Hepatocyte (in vitro differentiated cells): Measurements from ENCODE around the gene ETFBKMT. TPM values are rescaled to one million over a fixed set of nuclear protein-coding genes. Genes with fewer than 3 reads are reported as not detected.

Experiments used
- DNase-seq: peaks from one replicate; pipeline ENCODE4 v3.0.0-alpha.2; 2016; ENCODE audit warnings: low spot score
- H2AFZ ChIP-seq: fragments of 200-600 bp; sonication (generic); 2 replicates; pipeline ENCODE4 v1.6.0; 2016; ENCODE audit warnings: antibody characterized with exemption, mild to moderate bottlenecking
- H3K27ac ChIP-seq: fragments of 200-600 bp; sonication (generic); 2 replicates; pipeline ENCODE4 v1.5.1; 2016; ENCODE audit warnings: mild to moderate bottlenecking
- H3K27me3 ChIP-seq: fragments of 200-600 bp; sonication (generic); 2 replicates; pipeline ENCODE4 v1.6.1; 2016
- H3K36me3 ChIP-seq: fragments of 200-600 bp; sonication (generic); replicated peaks from 2 replicates; pipeline ENCODE4 v1.5.1; 2016; ENCODE audit warnings: low read depth; ENCODE audit not compliant: insufficient read depth
- H3K4me1 ChIP-seq: fragments of 200-600 bp; sonication (generic); 2 replicates; pipeline ENCODE4 v1.5.1; 2016; ENCODE audit warnings: mild to moderate bottlenecking, moderate library complexity; ENCODE audit not compliant: insufficient read depth
- H3K4me2 ChIP-seq: fragments of 200-600 bp; sonication (generic); 2 replicates; pipeline ENCODE4 v1.6.0; 2016
- H3K4me3 ChIP-seq: fragments of 200-600 bp; sonication (generic); 2 replicates; pipeline ENCODE4 v1.5.1; 2016; ENCODE audit warnings: mild to moderate bottlenecking
- H3K79me2 ChIP-seq: fragments of 200-600 bp; sonication (generic); 2 replicates; pipeline ENCODE4 v1.6.0; 2017; ENCODE audit warnings: mild to moderate bottlenecking
- H3K9me2 ChIP-seq: fragments of 200-600 bp; sonication (generic); replicated peaks from 2 replicates; pipeline ENCODE4 v1.6.0; 2017; ENCODE audit warnings: mild to moderate bottlenecking; ENCODE audit not compliant: insufficient read depth
- H3K9me3 ChIP-seq: fragments of 200-600 bp; sonication (generic); 2 replicates; pipeline ENCODE4 v1.5.1; 2016; ENCODE audit warnings: low read depth, mild to moderate bottlenecking
- H4K20me1 ChIP-seq: fragments of 200-600 bp; sonication (generic); 2 replicates; pipeline ENCODE4 v1.6.0; 2016; ENCODE audit warnings: mild to moderate bottlenecking; ENCODE audit not compliant: insufficient read depth, poor library complexity, severe bottlenecking
- EZH2 ChIP-seq: fragments of 200-600 bp; sonication (generic); IDR thresholded peaks from 2 replicates; pipeline ENCODE4 v1.6.1; 2016; ENCODE audit warnings: antibody characterized with exemption, mild to moderate bottlenecking, borderline replicate concordance
- EZH2phosphoT487 ChIP-seq: fragments of 200-600 bp; sonication (generic); IDR thresholded peaks from one replicate; pipeline ENCODE4 v1.6.1; 2018; ENCODE audit warnings: antibody characterized with exemption, mild to moderate bottlenecking, low read depth, moderate library complexity; ENCODE audit not compliant: unreplicated experiment, severe bottlenecking
- WGBS: methylation state at CpG from one replicate; pipeline ENCODE4 v1.1.6; 2016; ENCODE audit warnings: low lambda C conversion rate; ENCODE audit errors: missing lambda C conversion rate; 5-methylcytosine and 5-hydroxymethylcytosine counted together
- polyA plus RNA-seq: library from polyadenylated mRNA; unstranded; fragments of >200 nt; fragmentation: Nextera tagmentation; extraction: Ambion mirVana; gene quantifications from 2 replicates; pipeline ENCODE4 v1.2.1, GENCODE V29; 2016
- total RNA-seq: library from RNA; depleted of rRNA; stranded (reverse); fragments of >200 nt; gene quantifications from 2 replicates; pipeline ENCODE4 v1.2.3, GENCODE V29; 2014
- TF ChIP-seq, protein P1 (sequence below): fragments of 200-600 bp; sonication (generic); IDR thresholded peaks from 2 replicates; pipeline ENCODE4 v1.5.1; 2016; ENCODE audit warnings: antibody characterized with exemption, mild to moderate bottlenecking; ENCODE audit not compliant: poor library complexity

The ETFBKMT gene
- total and polyA plus RNA-seq, 2 experiments from 2014 or later: 4.7 to 4.9 TPM

DNA sequence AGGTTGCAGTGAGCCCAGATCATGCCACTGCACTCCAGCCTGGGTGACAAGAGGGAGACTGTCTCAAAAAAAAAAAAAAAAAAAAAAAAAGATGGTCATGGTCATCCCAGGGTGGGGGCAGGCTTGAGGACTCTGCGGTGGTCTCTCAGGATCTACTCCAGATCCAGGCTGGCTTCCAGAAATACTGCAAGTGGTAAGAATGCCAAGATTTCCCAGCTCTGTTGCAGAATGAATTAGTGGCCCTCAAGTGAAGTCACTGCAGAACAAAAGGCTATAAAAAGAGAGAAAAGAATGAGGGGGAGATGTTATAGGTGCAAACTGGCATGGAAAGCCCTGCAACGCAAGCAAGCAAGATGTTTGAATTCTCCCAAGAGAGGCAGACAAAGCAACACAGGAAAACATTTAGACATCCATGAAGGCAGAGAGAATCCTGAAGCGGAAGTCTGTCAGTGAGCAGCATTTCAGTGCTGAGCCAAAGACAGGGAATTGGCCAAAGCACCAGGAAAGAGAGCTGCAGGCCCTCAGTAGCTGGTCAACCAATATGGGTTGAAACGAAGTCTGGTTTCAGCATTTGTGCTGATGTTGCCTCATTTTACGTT is 31.9 kb upstream of the ETFBKMT start:
- H3K4me1 ChIP-seq: no peaks in the 10 kb centered on the region
- DNase-seq: no peak
- no peaks in the 10 kb centered on the region for H3K79me2 ChIP-seq
- H3K27me3 ChIP-seq: no peaks in the 10 kb centered on the region
- no peak for TF ChIP-seq EZH2phosphoT487
- no peak for TF ChIP-seq EZH2
- TF ChIP-seq, protein P1, sequence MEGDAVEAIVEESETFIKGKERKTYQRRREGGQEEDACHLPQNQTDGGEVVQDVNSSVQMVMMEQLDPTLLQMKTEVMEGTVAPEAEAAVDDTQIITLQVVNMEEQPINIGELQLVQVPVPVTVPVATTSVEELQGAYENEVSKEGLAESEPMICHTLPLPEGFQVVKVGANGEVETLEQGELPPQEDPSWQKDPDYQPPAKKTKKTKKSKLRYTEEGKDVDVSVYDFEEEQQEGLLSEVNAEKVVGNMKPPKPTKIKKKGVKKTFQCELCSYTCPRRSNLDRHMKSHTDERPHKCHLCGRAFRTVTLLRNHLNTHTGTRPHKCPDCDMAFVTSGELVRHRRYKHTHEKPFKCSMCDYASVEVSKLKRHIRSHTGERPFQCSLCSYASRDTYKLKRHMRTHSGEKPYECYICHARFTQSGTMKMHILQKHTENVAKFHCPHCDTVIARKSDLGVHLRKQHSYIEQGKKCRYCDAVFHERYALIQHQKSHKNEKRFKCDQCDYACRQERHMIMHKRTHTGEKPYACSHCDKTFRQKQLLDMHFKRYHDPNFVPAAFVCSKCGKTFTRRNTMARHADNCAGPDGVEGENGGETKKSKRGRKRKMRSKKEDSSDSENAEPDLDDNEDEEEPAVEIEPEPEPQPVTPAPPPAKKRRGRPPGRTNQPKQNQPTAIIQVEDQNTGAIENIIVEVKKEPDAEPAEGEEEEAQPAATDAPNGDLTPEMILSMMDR: no peak
- H3K36me3 ChIP-seq: no peaks in the 10 kb centered on the region
- no peaks in the 10 kb centered on the region for H4K20me1 ChIP-seq
- no peak overlapping the region for H2AFZ ChIP-seq
- H3K9me3 ChIP-seq: no peaks in the 10 kb centered on the region
- no peak overlapping the region for H3K27ac ChIP-seq
- no peaks in the 10 kb centered on the region for H3K9me2 ChIP-seq
- H3K4me2 ChIP-seq: no peak overlapping the region
- no peak overlapping the region for H3K4me3 ChIP-seq
- 92% methylated on average over 5 of the region's 5 CpGs for WGBS

DNA sequence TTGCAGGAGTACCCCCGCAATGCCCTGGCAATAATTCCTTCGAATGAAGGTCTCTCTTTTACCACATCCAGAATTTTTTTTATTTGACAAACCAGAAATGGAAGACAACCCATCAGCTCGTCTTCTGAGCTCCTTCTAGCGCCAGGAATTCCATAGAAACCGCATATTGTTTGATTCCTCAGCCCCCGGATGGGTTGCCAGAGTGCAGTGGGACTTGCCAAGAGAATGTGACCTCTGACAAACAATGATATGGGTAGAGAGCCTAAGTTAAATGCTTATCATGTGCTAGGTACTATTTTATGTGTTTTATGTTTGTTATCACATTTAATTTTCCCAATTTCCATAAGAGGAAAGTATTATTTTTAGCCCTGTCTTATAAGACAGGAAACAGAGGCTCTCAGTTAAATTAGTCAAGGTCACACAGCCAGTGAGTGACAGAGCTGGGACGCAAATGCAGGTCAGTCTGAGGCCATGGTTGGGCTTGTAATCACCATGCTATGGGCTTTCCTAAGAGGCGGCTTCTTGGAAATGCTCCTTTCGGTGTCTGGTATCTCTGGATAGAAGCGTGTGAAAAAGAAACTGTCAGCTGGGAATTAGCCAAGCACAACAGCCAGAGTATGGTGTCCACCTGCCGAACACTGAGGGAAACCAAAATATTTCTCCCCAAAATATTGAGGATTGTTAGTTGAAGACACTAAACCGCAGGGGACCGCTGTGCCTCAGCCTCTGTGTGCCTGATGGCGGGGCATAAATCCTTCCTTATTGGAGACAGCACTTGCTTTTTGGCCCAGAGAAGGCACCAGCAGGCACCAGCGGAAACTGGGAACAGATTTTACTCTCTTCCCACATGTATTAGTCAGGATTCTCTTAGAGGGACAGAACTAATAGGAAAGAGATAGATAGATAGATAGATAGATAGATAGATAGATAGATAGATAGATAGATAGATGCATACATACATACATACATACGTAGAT is 29.4 kb upstream of the ETFBKMT start:
- Histone ChIP-seq H3K27ac (no peak overlapping the region), H3K9me2 (no peaks in the 10 kb centered on the region), H3K36me3 (no peaks in the 10 kb centered on the region), H3K9me3 (no peaks in the 10 kb centered on the region), H4K20me1 (no peaks in the 10 kb centered on the region), H3K4me2 (no peak overlapping the region), H3K79me2 (no peaks in the 10 kb centered on the region), H3K27me3 (no peaks in the 10 kb centered on the region), H3K4me1 (no peaks in the 10 kb centered on the region), H2AFZ (no peak overlapping the region), H3K4me3 (no peak overlapping the region)
- 69% methylated on average over 16 of the region's 16 CpGs for WGBS
- TF ChIP-seq EZH2phosphoT487: no peak
- TF ChIP-seq, protein P1: no peak
- no peak for TF ChIP-seq EZH2
- DNase-seq: peak; percentile 18

DNA sequence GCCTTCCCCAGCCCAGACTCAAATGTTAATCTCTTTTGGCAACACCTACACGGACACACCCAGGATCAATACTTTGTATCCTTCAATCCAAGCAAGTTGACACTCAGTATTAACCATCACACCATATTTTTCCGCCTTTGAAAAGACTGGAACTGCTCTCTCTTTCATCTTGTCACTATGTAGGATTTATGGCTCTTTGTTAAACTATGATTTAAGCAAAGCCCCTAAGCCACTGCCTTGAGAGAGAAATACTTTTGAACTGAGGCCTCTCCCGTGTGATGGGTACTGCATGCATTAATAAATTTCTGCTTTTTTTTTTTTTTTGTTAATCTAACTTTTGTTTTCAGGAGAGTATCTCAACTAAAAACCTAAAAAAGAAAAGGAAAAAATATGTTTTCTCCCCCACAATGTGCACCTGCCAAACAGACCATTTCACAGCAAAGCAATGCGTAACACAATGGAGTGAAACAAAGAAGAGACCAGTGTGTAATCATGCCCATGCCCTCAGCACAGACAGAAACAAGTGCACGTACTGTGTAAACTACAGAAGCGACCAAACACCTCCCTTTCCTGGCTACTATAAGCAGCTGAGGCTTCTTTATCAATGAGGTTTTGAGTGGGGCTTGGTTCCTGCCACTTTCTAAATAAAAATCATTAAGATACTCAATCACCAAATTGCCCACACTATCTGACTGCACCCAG is 28.3 kb upstream of the ETFBKMT start:
- Histone ChIP-seq H3K4me1 (no peaks in the 10 kb centered on the region), H3K79me2 (no peaks in the 10 kb centered on the region), H3K4me2 (no peak overlapping the region), H3K4me3 (no peak overlapping the region), H4K20me1 (no peaks in the 10 kb centered on the region), H3K27me3 (no peaks in the 10 kb centered on the region), H3K9me2 (no peaks in the 10 kb centered on the region), H2AFZ (no peak overlapping the region), H3K36me3 (no peaks in the 10 kb centered on the region), H3K9me3 (no peaks in the 10 kb centered on the region), H3K27ac (no peak overlapping the region)
- 73% methylated on average over 6 of the region's 6 CpGs for WGBS
- TF ChIP-seq EZH2phosphoT487 (no peak), EZH2 (no peak)
- TF ChIP-seq, protein P1: no peak
- DNase-seq: no peak
